ENCODE data around the gene SLC35A3.

Gene SLC35A3

GRCh38 chr1:99994496-99994895 lies 24.7 kb downstream of the SLC35A3 start:
- CTCF ChIA-PET = no interaction called here
- POLR2A ChIA-PET = no interaction called here
- no peak for TF ChIP-seq CTCF (IDR thresholded peaks at IDR 0.05; ENCODE audit: insufficient read depth, low read length, missing control alignments)
- DNase-seq (ENCODE audit: low read depth, low spot score) = no peak
- H3K4me3 ChIP-seq (ENCODE audit: low read depth, low read length) = no peak overlapping the region

- H3K4me3 ChIP-seq (ENCODE audit: low read depth, low read length) = no peak overlapping the region
- no peak for DNase-seq (ENCODE audit: low read depth, low spot score)
- POLR2A ChIA-PET = no interaction called here
- CTCF ChIA-PET = interaction anchor here (2.2 kb wide), 1 partner anchor 9 kb away, joined by 6 read pairs; no protein-coding TSS in a partner anchor
- no peak for TF ChIP-seq CTCF (IDR thresholded peaks at IDR 0.05; ENCODE audit: insufficient read depth, low read length, missing control alignments)
These were observed 27.2 kb downstream of the SLC35A3 start for GRCh38 chr1:99996951-99997350.

DNA sequence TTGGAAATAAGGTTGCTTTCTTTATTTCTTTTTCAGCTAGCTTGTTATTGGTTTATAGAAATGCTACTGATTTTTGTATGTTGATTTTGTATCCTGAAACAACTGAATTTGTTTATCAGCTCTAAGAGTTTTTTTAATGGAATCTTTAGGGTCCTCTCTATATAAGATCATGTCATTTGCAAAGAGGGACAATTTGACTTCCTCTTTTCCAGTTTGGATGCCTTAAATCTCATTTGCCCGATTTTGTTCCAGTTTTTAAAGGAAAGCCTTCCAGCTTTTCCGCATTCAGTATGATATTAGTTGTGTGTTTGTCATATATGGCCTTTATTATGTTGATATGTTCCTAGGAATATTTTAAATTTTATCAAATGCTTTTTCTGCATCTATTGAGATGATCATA lies 31.7 kb downstream of the SLC35A3 start:
- TF ChIP-seq CTCF (IDR thresholded peaks at IDR 0.05; ENCODE audit: insufficient read depth, low read length, missing control alignments) = no peak
- H3K4me3 ChIP-seq (ENCODE audit: low read depth, low read length) = no peak overlapping the region
- ChIA-PET CTCF (no interaction called here), POLR2A (no interaction called here)
- no peak for DNase-seq (ENCODE audit: low read depth, low spot score)

DNA sequence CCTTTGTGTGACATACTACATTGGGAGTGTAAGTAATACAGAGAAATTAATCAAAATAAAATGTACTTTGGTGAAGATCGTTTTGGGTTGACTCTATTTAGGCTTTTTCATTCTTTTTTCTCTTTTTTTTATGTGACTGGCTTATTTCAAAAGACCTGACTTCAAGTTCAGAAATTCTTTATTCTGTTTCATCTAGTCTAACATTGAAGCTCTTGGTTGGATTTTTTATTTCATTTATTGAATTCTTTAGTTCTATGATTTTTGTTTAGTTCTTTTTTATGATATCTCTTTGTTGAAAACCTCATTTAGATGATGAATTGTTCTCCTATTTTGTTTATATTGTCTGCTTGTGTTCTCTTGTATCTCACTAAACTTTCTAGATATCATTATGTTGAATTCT lies 35.6 kb downstream of the SLC35A3 start:
- TF ChIP-seq CTCF (IDR thresholded peaks at IDR 0.05; ENCODE audit: insufficient read depth, low read length, missing control alignments) = no peak
- CTCF ChIA-PET = interaction anchor here (1.5 kb wide), 1 partner anchor 9 kb away, joined by 6 read pairs; no protein-coding TSS in a partner anchor
- H3K4me3 ChIP-seq (ENCODE audit: low read depth, low read length) = no peak overlapping the region
- DNase-seq (ENCODE audit: low read depth, low spot score) = no peak
- POLR2A ChIA-PET = no interaction called here

DNA sequence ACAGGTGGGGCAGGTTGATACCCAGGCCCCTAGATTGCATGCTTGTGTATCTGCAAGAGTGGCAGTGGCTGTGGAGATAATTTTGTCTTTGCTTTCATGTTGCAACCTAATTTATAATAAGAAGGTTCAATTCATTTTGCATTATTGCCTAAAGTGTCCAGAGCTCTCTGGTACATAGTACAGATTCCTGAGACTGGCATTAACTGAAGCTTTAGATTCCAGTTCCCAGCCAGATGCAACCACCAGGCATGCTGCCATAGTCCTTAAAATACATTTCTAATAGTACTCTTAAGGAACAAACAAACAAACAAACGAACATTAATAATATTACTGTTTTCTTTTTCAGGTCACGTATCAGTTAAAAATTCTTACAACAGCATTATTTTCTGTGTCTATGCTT lies 36.9 kb downstream of the SLC35A3 start:
- no peak overlapping the region for H3K4me3 ChIP-seq (ENCODE audit: low read depth, low read length)
- ChIA-PET POLR2A (no interaction called here), CTCF (interaction anchor here (1.5 kb wide), 1 partner anchor 11 kb away, joined by 6 read pairs; no protein-coding TSS in a partner anchor)
- no peak for DNase-seq (ENCODE audit: low read depth, low spot score)
- no peak for TF ChIP-seq CTCF (IDR thresholded peaks at IDR 0.05; ENCODE audit: insufficient read depth, low read length, missing control alignments)

DNA sequence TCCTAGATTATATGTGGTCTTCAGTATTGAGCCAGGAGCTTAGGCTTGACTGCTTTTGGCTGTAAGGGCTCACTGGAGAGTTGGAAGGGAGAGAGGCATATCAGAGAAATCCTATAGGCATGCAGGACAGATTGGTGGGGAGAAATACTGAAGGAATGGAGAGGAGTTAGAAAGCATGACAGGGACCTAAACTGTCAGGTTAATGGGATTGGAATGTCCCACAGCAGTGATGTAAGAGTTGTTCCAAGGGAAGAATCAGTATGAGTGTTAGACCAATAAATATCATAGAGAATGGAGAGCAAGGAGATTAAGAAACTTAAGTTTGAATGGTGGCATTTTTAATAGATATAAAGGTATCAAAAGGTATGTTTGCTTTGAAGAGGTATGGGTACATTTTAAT lies 39.7 kb downstream of the SLC35A3 start:
- peak; percentile 17 for DNase-seq (ENCODE audit: low read depth, low spot score)
- ChIA-PET CTCF (interaction anchor here (1.0 to 1.5 kb wide), 2 partner anchors 454 to 859 kb away, joined by 3 read pairs; no protein-coding TSS in a partner anchor), POLR2A (no interaction called here)
- no peak for TF ChIP-seq CTCF (IDR thresholded peaks at IDR 0.05; ENCODE audit: insufficient read depth, low read length, missing control alignments)
- no peak overlapping the region for H3K4me3 ChIP-seq (ENCODE audit: low read depth, low read length)
